Measurements from ENCODE around the gene ZNF865. TPM values are rescaled to one million over a fixed set of nuclear protein-coding genes. Genes with fewer than 3 reads are reported as not detected.

ZNF865 gene
- total RNA-seq, 2 donors from 2014 or later, result 11.2 to 11.4 TPM

DNA sequence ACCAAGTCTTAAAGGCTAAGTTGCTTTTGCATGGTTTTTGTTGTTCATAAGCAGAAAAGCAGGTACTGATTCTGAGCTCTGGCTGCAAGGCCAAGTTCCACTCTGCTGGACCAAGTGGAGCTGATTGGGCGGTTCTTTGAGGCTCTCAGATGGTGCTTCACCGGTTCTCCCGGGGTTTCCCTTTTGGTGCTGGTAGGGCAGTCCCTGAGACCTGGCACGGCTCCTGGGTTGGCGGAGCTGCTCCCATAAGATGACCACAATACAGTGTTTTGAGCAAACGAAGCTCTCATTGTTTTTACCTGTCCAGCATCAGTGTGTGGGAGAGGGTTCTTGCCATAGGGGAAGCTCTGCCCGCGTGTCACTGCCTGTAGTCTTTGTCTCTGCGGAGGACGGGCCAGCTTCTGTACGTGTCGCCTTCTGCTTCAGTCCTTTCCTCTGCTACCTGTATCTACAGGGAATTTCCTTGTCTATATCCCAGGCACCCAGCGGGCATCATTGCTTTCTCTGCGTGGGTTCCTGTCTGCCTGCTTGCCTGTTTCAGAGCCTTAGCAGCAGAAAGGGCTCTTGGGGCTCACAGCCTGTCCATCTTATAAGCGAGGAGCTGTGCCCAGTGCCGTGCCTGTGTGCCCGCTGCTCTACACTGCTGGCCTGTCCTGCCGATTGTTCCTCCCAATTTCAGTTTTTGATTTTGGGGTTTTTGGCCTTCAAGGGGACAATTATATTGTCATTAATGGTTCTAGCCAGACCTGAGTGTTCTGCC, 51.7 kb downstream of the ZNF865 start:
- TF ChIP-seq, protein P1, sequence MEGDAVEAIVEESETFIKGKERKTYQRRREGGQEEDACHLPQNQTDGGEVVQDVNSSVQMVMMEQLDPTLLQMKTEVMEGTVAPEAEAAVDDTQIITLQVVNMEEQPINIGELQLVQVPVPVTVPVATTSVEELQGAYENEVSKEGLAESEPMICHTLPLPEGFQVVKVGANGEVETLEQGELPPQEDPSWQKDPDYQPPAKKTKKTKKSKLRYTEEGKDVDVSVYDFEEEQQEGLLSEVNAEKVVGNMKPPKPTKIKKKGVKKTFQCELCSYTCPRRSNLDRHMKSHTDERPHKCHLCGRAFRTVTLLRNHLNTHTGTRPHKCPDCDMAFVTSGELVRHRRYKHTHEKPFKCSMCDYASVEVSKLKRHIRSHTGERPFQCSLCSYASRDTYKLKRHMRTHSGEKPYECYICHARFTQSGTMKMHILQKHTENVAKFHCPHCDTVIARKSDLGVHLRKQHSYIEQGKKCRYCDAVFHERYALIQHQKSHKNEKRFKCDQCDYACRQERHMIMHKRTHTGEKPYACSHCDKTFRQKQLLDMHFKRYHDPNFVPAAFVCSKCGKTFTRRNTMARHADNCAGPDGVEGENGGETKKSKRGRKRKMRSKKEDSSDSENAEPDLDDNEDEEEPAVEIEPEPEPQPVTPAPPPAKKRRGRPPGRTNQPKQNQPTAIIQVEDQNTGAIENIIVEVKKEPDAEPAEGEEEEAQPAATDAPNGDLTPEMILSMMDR (IDR thresholded peaks at IDR 0.05), result no peak
- Histone ChIP-seq H3K27ac (no peak overlapping the region), H3K4me1 (peaks cover 0 to 55% of the 10 kb centered on the region in 2 donors), H3K36me3 (peaks cover 29% of the 10 kb centered on the region), H3K4me3 (peak overlapping the region in 1 of 2 donors; percentile 88), H3K27me3 (no peaks in the 10 kb centered on the region), H3K9me3 (no peaks in the 10 kb centered on the region)
- no peak for DNase-seq (ENCODE audit: low spot score)

DNA sequence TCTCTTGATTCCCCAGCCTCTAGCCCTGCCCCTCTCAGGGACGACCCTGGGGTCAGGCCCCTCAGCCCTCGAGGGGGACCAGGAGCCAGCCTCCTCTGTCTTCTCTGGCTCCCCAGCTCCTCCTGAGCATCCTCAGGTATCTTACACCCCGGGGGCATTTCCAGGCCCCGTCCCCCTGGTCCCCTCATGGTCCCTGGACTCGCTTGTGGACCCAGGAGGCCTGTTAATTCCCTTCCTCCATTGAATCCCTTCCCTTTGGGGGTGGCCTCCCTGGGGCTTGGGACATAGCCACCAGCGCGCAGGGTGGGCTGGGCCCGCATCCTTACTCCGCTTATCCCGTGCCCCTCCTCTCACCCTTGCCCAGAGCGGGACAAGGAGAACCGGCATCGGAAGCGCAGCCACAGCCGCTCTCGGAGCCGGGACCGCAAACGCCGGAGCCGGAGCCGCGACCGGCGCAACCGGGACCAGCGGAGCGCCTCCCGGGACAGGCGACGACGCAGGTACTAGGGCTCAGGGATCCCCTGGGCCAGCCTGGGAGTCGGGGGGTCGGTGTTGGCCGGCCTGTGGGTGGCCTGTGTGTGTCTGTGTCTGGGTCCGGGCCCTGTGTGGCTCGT, 53.5 kb downstream of the ZNF865 start:
- Histone ChIP-seq H3K27me3 (no peaks in the 10 kb centered on the region), H3K9me3 (no peaks in the 10 kb centered on the region), H3K27ac (no peak overlapping the region), H3K4me1 (peaks cover 0 to 48% of the 10 kb centered on the region in 2 donors), H3K4me3 (no peak overlapping the region), H3K36me3 (peaks cover 47% of the 10 kb centered on the region)
- TF ChIP-seq, protein P1 (IDR thresholded peaks at IDR 0.05), result no peak
- no peak for DNase-seq (ENCODE audit: low spot score)

DNA sequence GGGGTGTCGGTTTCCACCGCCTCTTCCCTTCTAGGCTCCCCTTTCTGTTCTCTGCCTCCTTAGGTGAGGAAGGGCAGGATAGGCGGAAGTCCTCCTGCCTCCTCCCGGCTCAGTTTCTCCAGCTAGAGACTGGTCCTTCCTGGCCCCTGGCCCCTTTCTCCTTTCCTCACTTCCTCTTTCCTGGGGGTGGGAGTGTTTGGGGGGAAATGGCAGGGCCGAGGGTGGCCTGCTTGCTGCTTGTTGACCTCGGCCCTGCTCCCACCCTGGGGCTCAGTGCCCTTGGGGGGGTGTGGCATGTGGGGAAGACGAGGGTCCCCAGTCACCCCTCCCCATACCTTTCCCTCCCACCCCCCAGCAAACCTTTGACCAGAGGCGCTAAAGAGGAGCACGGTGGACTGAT, 54.4 kb downstream of the ZNF865 start:
- Histone ChIP-seq H3K4me3 (no peak overlapping the region), H3K36me3 (peaks cover 54% of the 10 kb centered on the region), H3K9me3 (no peaks in the 10 kb centered on the region), H3K27ac (no peak overlapping the region), H3K4me1 (peaks cover 0 to 48% of the 10 kb centered on the region in 2 donors), H3K27me3 (no peaks in the 10 kb centered on the region)
- DNase-seq (ENCODE audit: low spot score), result no peak
- TF ChIP-seq, protein P1 (IDR thresholded peaks at IDR 0.05), result no peak

DNA sequence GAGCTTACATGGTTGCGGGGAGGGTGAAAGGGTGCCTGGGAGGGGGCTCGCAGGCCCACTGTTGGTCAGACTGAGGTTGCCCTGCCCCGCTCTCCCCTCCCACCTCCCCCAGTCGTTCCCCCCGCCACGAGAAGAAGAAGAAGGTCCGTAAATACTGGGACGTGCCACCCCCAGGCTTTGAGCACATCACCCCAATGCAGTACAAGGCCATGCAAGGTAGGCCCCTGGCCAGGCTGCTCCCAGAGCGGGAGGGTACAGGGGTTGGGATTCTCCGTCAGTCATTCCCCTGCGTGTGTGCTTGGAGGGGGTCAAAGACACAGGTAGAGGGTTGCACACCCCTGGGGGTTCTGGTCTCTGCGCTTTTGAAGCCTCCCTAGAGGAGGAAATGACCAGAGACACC, 55.0 kb downstream of the ZNF865 start:
- no peaks in the 10 kb centered on the region for H3K27me3 ChIP-seq
- peaks cover 0 to 48% of the 10 kb centered on the region in 2 donors for H3K4me1 ChIP-seq
- no peaks in the 10 kb centered on the region for H3K9me3 ChIP-seq
- no peak overlapping the region for H3K27ac ChIP-seq
- H3K36me3 ChIP-seq, result peaks cover 54% of the 10 kb centered on the region
- TF ChIP-seq, protein P1 (IDR thresholded peaks at IDR 0.05), result no peak
- no peak for DNase-seq (ENCODE audit: low spot score)
- no peak overlapping the region for H3K4me3 ChIP-seq

DNA sequence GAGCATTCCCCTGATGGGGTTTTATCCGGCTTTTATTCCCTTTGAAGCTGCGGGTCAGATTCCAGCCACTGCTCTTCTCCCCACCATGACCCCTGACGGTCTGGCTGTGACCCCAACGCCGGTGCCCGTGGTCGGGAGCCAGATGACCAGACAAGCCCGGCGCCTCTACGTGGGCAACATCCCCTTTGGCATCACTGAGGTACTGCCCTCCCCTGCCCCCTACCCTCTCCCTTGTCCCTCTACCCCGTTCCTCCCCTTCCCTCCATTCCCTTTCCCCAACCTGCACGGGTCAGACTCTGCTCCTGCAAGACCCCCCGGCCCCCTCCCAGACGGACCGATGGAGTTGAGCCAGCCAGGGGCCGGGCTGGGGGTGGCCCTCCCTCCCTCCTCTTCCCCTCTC, 55.5 kb downstream of the ZNF865 start:
- H3K4me1 ChIP-seq, result peaks cover 0 to 43% of the 10 kb centered on the region in 2 donors
- TF ChIP-seq, protein P1 (IDR thresholded peaks at IDR 0.05), result no peak
- no peak for DNase-seq (ENCODE audit: low spot score)
- H3K4me3 ChIP-seq, result no peak overlapping the region
- no peak overlapping the region for H3K27ac ChIP-seq
- no peaks in the 10 kb centered on the region for H3K9me3 ChIP-seq
- H3K27me3 ChIP-seq, result no peaks in the 10 kb centered on the region
- H3K36me3 ChIP-seq, result peaks cover 60% of the 10 kb centered on the region
